ENCODE results near the gene TINAG. TPM values are rescaled to one million over a fixed set of nuclear protein-coding genes. Genes with fewer than 3 reads are reported as not detected.

Gene TINAG
- total RNA-seq, 4 donors from 2014 or later = not detected

GRCh38 chr6:54266400-54266923 lies 41.8 kb upstream of the TINAG start:
- H3K4me3 ChIP-seq (ENCODE audit: low read depth, poor library complexity, severe bottlenecking) = no peak overlapping the region
- TF ChIP-seq CTCF (IDR thresholded peaks at IDR 0.05) (no peak), POLR2A (IDR thresholded peaks at IDR 0.05) (no peak)
- 77 to 80% methylated on average over 5 of the region's 5 CpGs for WGBS, 2 donors
- no peak for DNase-seq (ENCODE audit: low spot score in 2 of 2)
- intact Hi-C loops (cut with DNase I; ENCODE audit: low total_unique reads) = no loop called here

GRCh38 chr6:54267798-54268197 lies 40.4 kb upstream of the TINAG start:
- intact Hi-C loops (cut with DNase I; ENCODE audit: low total_unique reads) = no loop called here
- TF ChIP-seq POLR2A (IDR thresholded peaks at IDR 0.05) = no peak
- no peak for TF ChIP-seq CTCF (IDR thresholded peaks at IDR 0.05)
- WGBS, 2 donors = 55 to 61% methylated on average over 2 of the region's 2 CpGs
- no peak for DNase-seq (ENCODE audit: low spot score in 2 of 2)
- no peak overlapping the region for H3K4me3 ChIP-seq (ENCODE audit: low read depth, poor library complexity, severe bottlenecking)

- TF ChIP-seq POLR2A (IDR thresholded peaks at IDR 0.05) (no peak), CTCF (IDR thresholded peaks at IDR 0.05) (no peak)
- intact Hi-C loops (cut with DNase I; ENCODE audit: low total_unique reads) = no loop called here
- WGBS, 2 donors = 95 to 98% methylated on average over 6 of the region's 6 CpGs
- DNase-seq (ENCODE audit: low spot score in 2 of 2) = no peak
- no peak overlapping the region for H3K4me3 ChIP-seq (ENCODE audit: low read depth, poor library complexity, severe bottlenecking)
These were observed 34.9 kb upstream of the TINAG start for GRCh38 chr6:54273214-54273820.

GRCh38 chr6:54274383-54274782 lies 33.9 kb upstream of the TINAG start:
- no peak overlapping the region for H3K4me3 ChIP-seq (ENCODE audit: low read depth, poor library complexity, severe bottlenecking)
- intact Hi-C loops (cut with DNase I; ENCODE audit: low total_unique reads) = no loop called here
- DNase-seq (ENCODE audit: low spot score in 2 of 2) = no peak
- TF ChIP-seq CTCF (IDR thresholded peaks at IDR 0.05) (no peak), POLR2A (IDR thresholded peaks at IDR 0.05) (no peak)

- TF ChIP-seq POLR2A (IDR thresholded peaks at IDR 0.05) = no peak
- no peak for TF ChIP-seq CTCF (IDR thresholded peaks at IDR 0.05)
- intact Hi-C loops (cut with DNase I; ENCODE audit: low total_unique reads) = no loop called here
- H3K4me3 ChIP-seq (ENCODE audit: low read depth, poor library complexity, severe bottlenecking) = no peak overlapping the region
- DNase-seq (ENCODE audit: low spot score in 2 of 2) = no peak
- 75 to 81% methylated on average over 1 of the region's 1 CpG for WGBS, 2 donors
These were observed 26.1 kb upstream of the TINAG start for GRCh38 chr6:54282186-54282585.

Data from lower leg skin (tissue), 4 donors.